CD4-positive, alpha-beta memory T cell (primary cell): ENCODE measurements around the gene RNF213. TPM values are rescaled to one million over a fixed set of nuclear protein-coding genes. Genes with fewer than 3 reads are reported as not detected.
A peak's percentile ranks its signal among the peaks of the same experiment; 100 is the strongest.

Experiments used
- CTCF ChIA-PET: fragments of 350-600 bp; sonication (Branson Sonifier 250); formaldehyde crosslinking; loops from one replicate; lab custom pipeline; 2021; ENCODE audit warnings: inconsistent platforms; ENCODE audit not compliant: partially characterized antibody; lab: Charles Lee
- POLR2A ChIA-PET: fragments of 350-600 bp; sonication (Branson Sonifier 250); formaldehyde crosslinking; loops from one replicate; lab custom pipeline; 2021; ENCODE audit not compliant: partially characterized antibody; lab: Charles Lee
- DNase-seq, 5 donors: peaks; one replicate each; pipeline versions ENCODE4 v3.0.0 to v3.0.0-alpha.2; 2020 to 2022; ENCODE audit warnings: mixed read lengths in 1 of 5
- H3K27ac ChIP-seq: one replicate; pipeline ENCODE4 v1.7.0; 2013; ENCODE audit warnings: low read depth, low read length
- H3K27me3 ChIP-seq: 2 replicates; pipeline ENCODE4 v1.7.0; 2013; ENCODE audit warnings: mild to moderate bottlenecking, low read length, moderate library complexity; ENCODE audit not compliant: insufficient read depth
- H3K36me3 ChIP-seq: 2 replicates; pipeline ENCODE4 v1.7.0; 2013; ENCODE audit warnings: mild to moderate bottlenecking, low read length, moderate library complexity; ENCODE audit not compliant: insufficient read depth
- H3K4me1 ChIP-seq: 2 replicates; pipeline ENCODE4 v1.7.0; 2013; ENCODE audit warnings: mild to moderate bottlenecking, low read length, moderate library complexity; ENCODE audit not compliant: insufficient read depth
- H3K4me3 ChIP-seq, 2 donors: one replicate each; pipeline ENCODE4 v1.7.0; 2013; ENCODE audit warnings: low read length in 2 of 2, mild to moderate bottlenecking in 1 of 2
- H3K9me3 ChIP-seq, 2 donors: one replicate each; pipeline ENCODE4 v1.7.0; 2013; ENCODE audit warnings: low read length in 2 of 2, control low read depth in 1 of 2; ENCODE audit not compliant: control insufficient read depth in 1 of 2
- H3K27ac Mint-ChIP-seq, 7 donors: one replicate each; pipeline ENCODE4 v1.8.0; 2020 to 2021; ENCODE audit warnings: mixed read lengths in 7 of 7, mild to moderate bottlenecking in 6 of 7, inconsistent platforms in 3 of 7, moderate library complexity in 3 of 7
- H3K27me3 Mint-ChIP-seq, 2 donors: one replicate each; pipeline ENCODE4 v1.8.0; 2020 to 2021; ENCODE audit warnings: mixed read lengths in 2 of 2
- H3K36me3 Mint-ChIP-seq, 2 donors: one replicate each; pipeline ENCODE4 v1.8.0; 2020 to 2021; ENCODE audit warnings: mixed read lengths in 2 of 2, inconsistent platforms in 1 of 2, mild to moderate bottlenecking in 1 of 2
- H3K4me1 Mint-ChIP-seq, 4 donors: one replicate each; pipeline ENCODE4 v1.8.0; 2020 to 2021; ENCODE audit warnings: mixed read lengths in 4 of 4, mild to moderate bottlenecking in 1 of 4
- H3K4me3 Mint-ChIP-seq, 8 donors: one replicate each; pipeline ENCODE4 v1.8.0; 2020 to 2021; ENCODE audit warnings: mixed read lengths in 8 of 8, mild to moderate bottlenecking in 7 of 8, moderate library complexity in 6 of 8, inconsistent platforms in 3 of 8
- H3K9me3 Mint-ChIP-seq, 8 donors: one replicate each; pipeline ENCODE4 v1.8.0; 2020 to 2021; ENCODE audit warnings: mixed read lengths in 8 of 8, mild to moderate bottlenecking in 5 of 8, inconsistent platforms in 3 of 8, moderate library complexity in 1 of 8
- intact Hi-C: fragments of 100-400 bp; cut with micrococcal nuclease; formaldehyde crosslinking; loops from one replicate; pipeline ENCODE4 v1.15.1; 2023
- polyA plus RNA-seq, 2 donors: library from polyadenylated mRNA; unstranded; fragments of 300-500 nt; fragmentation: Illumina TruSeq; gene quantifications; one replicate each; pipeline ENCODE4 v1.2.3, GENCODE V29; 2021
- total RNA-seq, 2 experiments: library from RNA; stranded (reverse); gene quantifications; one replicate each; pipeline ENCODE4 v1.2.3, GENCODE V29; 2021

Gene RNF213
- total and polyA plus RNA-seq, 4 experiments from 2014 or later, result 11.2 to 399 (median 217) TPM

DNA sequence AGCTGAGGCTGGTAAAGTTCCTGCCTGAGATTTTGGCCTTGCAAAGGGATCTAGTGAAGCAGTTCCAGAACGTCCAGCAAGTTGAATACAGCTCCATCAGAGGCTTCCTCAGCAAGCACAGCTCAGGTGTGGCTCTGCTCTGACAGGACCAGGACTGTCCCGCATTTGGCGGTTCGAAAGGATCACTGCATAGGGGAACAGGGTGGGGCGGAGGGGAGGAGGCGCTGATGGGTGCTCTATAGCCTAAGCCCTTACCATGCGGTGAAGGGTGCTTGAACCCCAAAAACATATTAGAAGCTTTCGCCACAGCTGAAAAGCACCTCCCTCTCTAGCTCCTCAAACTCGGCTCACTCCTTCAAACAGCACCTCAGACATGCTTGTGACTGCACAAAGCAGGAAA is 124.4 kb downstream of the RNF213 start:
- Mint-ChIP-seq H3K4me1 (peaks cover 0 to 3% (median 1%) of the 10 kb centered on the region in 4 donors), H3K36me3 (peaks cover 88 to 91% of the 10 kb centered on the region in 2 donors), H3K27me3 (no peaks in the 10 kb centered on the region), H3K9me3 (peaks cover 0 to 4% (median 0%) of the 10 kb centered on the region in 8 donors), H3K27ac (peak overlapping the region in 1 of 7 donors; percentile 1), H3K4me3 (no peak overlapping the region)
- intact Hi-C loops, result no loop called here
- Histone ChIP-seq H3K9me3 (no peaks in the 10 kb centered on the region), H3K27me3 (no peaks in the 10 kb centered on the region), H3K36me3 (peaks cover 98% of the 10 kb centered on the region), H3K4me1 (no peaks in the 10 kb centered on the region), H3K4me3 (no peak overlapping the region), H3K27ac (no peak overlapping the region)
- no peak for DNase-seq
- ChIA-PET POLR2A (no interaction called here), CTCF (interaction anchor here (1.2 to 1.4 kb wide), 2 partner anchors 15 to 237 kb away, joined by 3 to 5 read pairs; no protein-coding TSS in a partner anchor)

DNA sequence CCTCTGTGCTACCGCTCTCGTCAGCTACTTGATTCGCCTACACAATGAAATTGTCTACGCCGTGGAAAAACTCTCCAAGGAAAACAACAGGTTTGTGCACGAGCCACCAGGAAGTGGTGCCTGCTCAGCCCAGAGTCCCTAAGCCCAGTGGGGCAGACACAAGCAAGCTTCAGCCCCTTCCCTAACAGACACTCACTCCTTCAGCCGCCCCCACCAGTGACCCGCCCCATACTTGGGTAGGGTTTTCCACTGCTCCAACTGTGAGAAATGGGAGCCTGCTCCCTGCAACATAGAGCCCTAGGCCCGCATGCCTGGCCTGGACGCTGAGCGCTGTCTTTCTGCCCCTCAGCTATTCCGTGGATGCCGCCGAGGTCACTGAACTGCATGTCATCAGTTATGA is 125.7 kb downstream of the RNF213 start:
- ChIA-PET POLR2A (interaction anchor here (0.6 kb wide), 1 partner anchor 87 kb away, joined by 3 read pairs; no protein-coding TSS in a partner anchor), CTCF (no interaction called here)
- Histone ChIP-seq H3K27ac (no peak overlapping the region), H3K27me3 (no peaks in the 10 kb centered on the region), H3K4me1 (no peaks in the 10 kb centered on the region), H3K36me3 (peaks cover 98% of the 10 kb centered on the region), H3K9me3 (no peaks in the 10 kb centered on the region), H3K4me3 (no peak overlapping the region)
- intact Hi-C loops, result no loop called here
- H3K27ac Mint-ChIP-seq, result no peak overlapping the region
- H3K9me3 Mint-ChIP-seq, result peaks cover 0 to 2% (median 0%) of the 10 kb centered on the region in 8 donors
- no peak overlapping the region for H3K4me3 Mint-ChIP-seq
- H3K4me1 Mint-ChIP-seq, result peaks cover 0 to 3% (median 1%) of the 10 kb centered on the region in 4 donors
- no peaks in the 10 kb centered on the region for H3K27me3 Mint-ChIP-seq
- DNase-seq, result no peak
- peaks cover 85 to 87% of the 10 kb centered on the region in 2 donors for H3K36me3 Mint-ChIP-seq

DNA sequence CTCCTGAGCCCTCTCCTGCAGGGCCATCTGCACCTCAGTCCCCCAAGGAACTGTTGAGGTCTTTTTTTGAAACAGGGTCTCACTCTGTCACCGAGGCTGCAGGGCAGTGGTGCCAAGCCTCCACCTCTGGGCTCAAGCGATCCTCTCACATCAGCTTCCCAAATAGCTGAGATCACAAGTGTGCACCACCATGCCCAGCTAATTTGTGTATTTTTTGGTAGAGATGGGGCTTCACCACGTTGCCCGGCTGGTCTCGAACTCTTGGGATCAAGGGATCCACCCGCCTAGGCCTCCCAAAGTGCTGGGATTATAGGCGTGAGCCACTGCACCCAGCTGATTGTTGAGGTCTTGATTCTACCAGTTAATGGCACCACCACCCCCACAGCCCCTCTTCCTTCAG is 126.4 kb downstream of the RNF213 start:
- Mint-ChIP-seq H3K36me3 (peaks cover 84 to 86% of the 10 kb centered on the region in 2 donors), H3K27me3 (no peaks in the 10 kb centered on the region), H3K27ac (peak overlapping the region in 1 of 7 donors; percentile 7), H3K9me3 (peaks cover 0 to 2% (median 0%) of the 10 kb centered on the region in 8 donors), H3K4me3 (no peak overlapping the region), H3K4me1 (peaks cover 0 to 6% (median 1%) of the 10 kb centered on the region in 4 donors)
- Histone ChIP-seq H3K4me1 (no peaks in the 10 kb centered on the region), H3K27ac (no peak overlapping the region), H3K27me3 (no peaks in the 10 kb centered on the region), H3K9me3 (no peaks in the 10 kb centered on the region), H3K4me3 (no peak overlapping the region), H3K36me3 (peaks cover 97% of the 10 kb centered on the region)
- no peak for DNase-seq
- POLR2A ChIA-PET, result interaction anchor here (0.6 kb wide), 1 partner anchor 88 kb away, joined by 3 read pairs; no protein-coding TSS in a partner anchor
- intact Hi-C loops, result no loop called here
- CTCF ChIA-PET, result no interaction called here

DNA sequence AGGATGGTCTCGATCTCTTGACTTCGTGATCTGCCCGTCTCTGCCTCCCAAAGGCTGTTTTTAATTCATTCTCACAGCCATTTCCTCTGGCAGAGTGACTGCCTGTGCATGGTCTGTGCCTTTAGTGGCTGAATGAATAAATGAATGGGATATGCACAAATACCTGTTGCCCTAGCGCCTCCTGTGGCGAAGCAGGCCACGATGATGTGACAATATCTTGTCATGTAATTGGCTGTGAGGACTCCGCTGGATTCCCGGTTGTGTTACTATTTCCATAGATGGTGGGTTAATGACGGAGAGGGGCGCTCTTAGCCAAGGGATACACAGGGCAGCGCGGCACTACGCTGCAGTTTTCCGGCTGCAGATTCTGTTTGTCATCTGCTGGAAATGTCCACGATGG is 127.5 kb downstream of the RNF213 start:
- peaks cover 0 to 2% (median 0%) of the 10 kb centered on the region in 8 donors for H3K9me3 Mint-ChIP-seq
- POLR2A ChIA-PET, result no interaction called here
- Histone ChIP-seq H3K27me3 (no peaks in the 10 kb centered on the region), H3K4me1 (no peaks in the 10 kb centered on the region), H3K9me3 (no peaks in the 10 kb centered on the region), H3K4me3 (no peak overlapping the region), H3K27ac (no peak overlapping the region), H3K36me3 (peaks cover 96% of the 10 kb centered on the region)
- H3K4me3 Mint-ChIP-seq, result no peak overlapping the region
- peaks cover 78 to 84% of the 10 kb centered on the region in 2 donors for H3K36me3 Mint-ChIP-seq
- no peak for DNase-seq
- peaks cover 0 to 7% (median 1%) of the 10 kb centered on the region in 4 donors for H3K4me1 Mint-ChIP-seq
- intact Hi-C loops, result no loop called here
- no peaks in the 10 kb centered on the region for H3K27me3 Mint-ChIP-seq
- CTCF ChIA-PET, result no interaction called here
- peak overlapping the region in 1 of 7 donors; percentile 37 for H3K27ac Mint-ChIP-seq

DNA sequence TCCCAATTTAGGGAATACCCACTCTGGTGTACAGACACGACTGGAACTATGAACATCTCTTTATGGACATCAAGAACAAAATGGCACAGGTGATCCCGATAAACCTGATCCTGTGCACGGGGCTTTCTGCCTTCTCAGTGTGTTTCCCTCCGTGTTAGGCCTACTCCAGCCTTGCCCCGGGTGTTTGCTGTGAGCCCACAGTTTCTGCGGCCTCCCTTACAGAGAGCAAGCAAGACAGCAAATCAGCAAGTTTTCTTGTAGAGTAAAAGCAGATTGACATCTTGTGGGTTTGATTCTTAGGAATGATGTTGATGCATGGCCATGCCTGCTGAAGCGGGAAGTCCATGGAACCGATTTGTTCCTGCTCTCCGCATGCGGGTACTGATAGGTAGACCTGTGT is 127.9 kb downstream of the RNF213 start:
- intact Hi-C loops, result no loop called here
- no peaks in the 10 kb centered on the region for H3K27me3 ChIP-seq
- peaks cover 78 to 84% of the 10 kb centered on the region in 2 donors for H3K36me3 Mint-ChIP-seq
- H3K4me3 Mint-ChIP-seq, result no peak overlapping the region
- peaks cover 0 to 7% (median 1%) of the 10 kb centered on the region in 4 donors for H3K4me1 Mint-ChIP-seq
- peaks cover 96% of the 10 kb centered on the region for H3K36me3 ChIP-seq
- no peaks in the 10 kb centered on the region for H3K27me3 Mint-ChIP-seq
- peaks cover 0 to 2% (median 0%) of the 10 kb centered on the region in 8 donors for H3K9me3 Mint-ChIP-seq
- H3K4me3 ChIP-seq, result no peak overlapping the region
- ChIA-PET CTCF (no interaction called here), POLR2A (no interaction called here)
- H3K9me3 ChIP-seq, result no peaks in the 10 kb centered on the region
- DNase-seq, result no peak
- no peaks in the 10 kb centered on the region for H3K4me1 ChIP-seq
- H3K27ac ChIP-seq, result no peak overlapping the region
- peak overlapping the region in 1 of 7 donors; percentile 41 for H3K27ac Mint-ChIP-seq

DNA sequence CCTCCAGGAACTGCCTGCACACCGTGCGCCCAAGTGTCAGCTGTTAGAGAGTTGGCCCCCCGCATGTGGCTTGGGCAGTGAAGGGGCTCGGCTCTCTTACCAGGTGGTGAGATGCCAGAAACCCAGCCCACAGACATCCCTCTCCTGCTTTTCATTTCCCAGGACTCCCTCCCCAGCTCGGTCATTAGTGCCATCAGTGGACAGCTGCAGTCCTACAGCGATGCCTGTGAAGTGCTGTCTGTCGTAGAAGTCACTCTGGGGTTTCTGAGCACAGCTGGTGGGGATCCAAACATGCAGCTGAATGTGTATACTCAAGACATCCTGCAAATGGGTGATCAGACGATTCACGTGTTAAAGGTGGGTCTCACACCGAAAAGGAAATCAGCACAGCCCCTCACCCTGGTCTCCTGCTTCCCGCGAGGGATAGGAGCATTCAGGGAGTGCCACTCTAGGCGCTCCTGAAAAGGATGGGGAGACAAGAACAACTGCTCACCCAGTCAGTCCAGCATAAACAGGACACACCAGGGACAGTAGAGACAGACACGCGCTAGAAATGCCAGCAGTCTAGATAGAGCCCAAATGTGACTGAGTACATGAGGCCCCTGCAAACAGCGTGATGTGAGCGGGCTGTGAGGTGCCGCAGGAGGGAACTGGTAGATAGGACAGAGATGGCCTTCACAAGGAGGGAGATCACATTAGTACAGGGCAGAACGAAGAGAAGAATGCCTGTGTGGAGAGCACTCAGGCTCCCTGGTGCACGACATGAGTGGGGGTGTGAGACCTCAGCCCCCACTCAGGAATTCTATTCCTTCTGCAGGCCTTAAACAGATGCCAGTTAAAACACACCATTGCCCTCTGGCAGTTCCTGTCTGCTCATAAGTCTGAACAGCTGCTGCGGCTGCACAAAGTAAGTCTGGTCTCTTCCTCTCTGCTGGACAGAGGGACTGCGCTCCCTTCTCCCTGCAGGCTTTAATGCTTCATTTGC is 128.7 kb downstream of the RNF213 start:
- H3K27ac Mint-ChIP-seq, result peak overlapping the region in 4 of 7 donors; percentile 36 to 86 (median 42)
- H3K9me3 Mint-ChIP-seq, result peaks cover 0 to 2% (median 0%) of the 10 kb centered on the region in 8 donors
- Histone ChIP-seq H3K27ac (no peak overlapping the region), H3K4me1 (no peaks in the 10 kb centered on the region), H3K27me3 (no peaks in the 10 kb centered on the region), H3K4me3 (no peak overlapping the region), H3K9me3 (no peaks in the 10 kb centered on the region), H3K36me3 (peaks cover 96% of the 10 kb centered on the region)
- no peak for DNase-seq
- peaks cover 77 to 84% of the 10 kb centered on the region in 2 donors for H3K36me3 Mint-ChIP-seq
- H3K27me3 Mint-ChIP-seq, result no peaks in the 10 kb centered on the region
- H3K4me3 Mint-ChIP-seq, result no peak overlapping the region
- CTCF ChIA-PET, result no interaction called here
- POLR2A ChIA-PET, result interaction anchor here (1.0 kb wide), 1 partner anchor 27 kb away, joined by 3 read pairs; no protein-coding TSS in a partner anchor
- peaks cover 0 to 7% (median under 1%) of the 10 kb centered on the region in 4 donors for H3K4me1 Mint-ChIP-seq
- intact Hi-C loops, result no loop called here
